HepG2 (cell line): Measurements from ENCODE around the gene ARPC5.

ENCODE experiments used
- CTCF ChIP-seq: sonication (generic); formaldehyde crosslinking; IDR thresholded peaks from 2 replicates; pipeline ENCODE4 v1.5.0; 2020; ENCODE audit warnings: mild to moderate bottlenecking, missing genetic modification reagents, moderate library complexity
- FOXJ3 ChIP-seq: sonication (generic); formaldehyde crosslinking; IDR thresholded peaks from 2 replicates; pipeline ENCODE4 v1.4.0; 2020; ENCODE audit warnings: missing genetic modification reagents, mild to moderate bottlenecking, borderline replicate concordance
- RFX5 ChIP-seq: IDR thresholded peaks from 2 replicates; pipeline ENCODE4 v1.6.1; 2011; ENCODE audit warnings: low read depth, low read length, improper control_type of control experiment
- TAF1 ChIP-seq: sonication (generic); formaldehyde crosslinking; IDR thresholded peaks from 2 replicates; pipeline ENCODE4 v1.4.0; 2020; ENCODE audit warnings: missing genetic modification reagents
- ZBTB14 ChIP-seq: sonication (generic); formaldehyde crosslinking; IDR thresholded peaks from 2 replicates; pipeline ENCODE4 v1.4.0; 2020; ENCODE audit warnings: missing genetic modification reagents
- ZFP36 ChIP-seq: fragments of 150-350 bp; IDR thresholded peaks from 2 replicates; pipeline ENCODE4 v1.6.1; 2018; ENCODE audit warnings: borderline replicate concordance, low read length, low read depth; ENCODE audit not compliant: partially characterized antibody
- ZFP82 ChIP-seq: sonication (generic); formaldehyde crosslinking; IDR thresholded peaks from 2 replicates; pipeline ENCODE4 v1.5.1; 2020; ENCODE audit warnings: mild to moderate bottlenecking, missing genetic modification reagents, borderline replicate concordance
- ZNF460 ChIP-seq: sonication (generic); formaldehyde crosslinking; IDR thresholded peaks from 2 replicates; pipeline ENCODE4 v1.5.1; 2020; ENCODE audit warnings: missing genetic modification reagents, mild to moderate bottlenecking, borderline replicate concordance
- ZNF556 ChIP-seq: sonication (generic); formaldehyde crosslinking; IDR thresholded peaks from 2 replicates; pipeline ENCODE4 v1.4.0; 2020; ENCODE audit warnings: mild to moderate bottlenecking, missing genetic modification reagents, borderline replicate concordance
- ZNF660 ChIP-seq: sonication (generic); formaldehyde crosslinking; IDR thresholded peaks from 2 replicates; pipeline ENCODE4 v1.5.1; 2020; ENCODE audit warnings: mild to moderate bottlenecking, low read depth, missing genetic modification reagents, borderline replicate concordance
- ZNF761 ChIP-seq: sonication (generic); formaldehyde crosslinking; conservative IDR thresholded peaks from 2 replicates; pipeline ENCODE4 v1.4.0; 2020; ENCODE audit warnings: mild to moderate bottlenecking, missing genetic modification reagents

GRCh38 chr1:183674339-183674738, 38.8 kb upstream of the ARPC5 start:
- TF ChIP-seq ZFP36 (no peak), CTCF (CRISPR knock-in tag) (no peak), ZNF761 (CRISPR knock-in tag) (no peak), ZNF660 (no peak), ZNF556 (CRISPR knock-in tag) (no peak), ZNF460 (CRISPR knock-in tag) (no peak), ZFP82 (no peak), TAF1 (CRISPR knock-in tag) (no peak), FOXJ3 (CRISPR knock-in tag) (no peak), RFX5 (no peak), ZBTB14 (no peak)
